ENCODE data around the gene MARK1.

MARK1 gene

GRCh38 chr1:220511179-220511578 is 16.8 kb upstream of the MARK1 start:
- Histone ChIP-seq H3K27me3 (0 out of 2 replicates have a peak, but pooled peaks cover 3% of the 10 kb centered on the region), H3K9me3 (no peaks in the 10 kb centered on the region), H3K36me3 (no peaks in the 10 kb centered on the region), H3K4me3 (ENCODE audit: low read depth, low read length) (no peak overlapping the region), H3K4me1 (no peaks in the 10 kb centered on the region)
- TF ChIP-seq, protein P1, sequence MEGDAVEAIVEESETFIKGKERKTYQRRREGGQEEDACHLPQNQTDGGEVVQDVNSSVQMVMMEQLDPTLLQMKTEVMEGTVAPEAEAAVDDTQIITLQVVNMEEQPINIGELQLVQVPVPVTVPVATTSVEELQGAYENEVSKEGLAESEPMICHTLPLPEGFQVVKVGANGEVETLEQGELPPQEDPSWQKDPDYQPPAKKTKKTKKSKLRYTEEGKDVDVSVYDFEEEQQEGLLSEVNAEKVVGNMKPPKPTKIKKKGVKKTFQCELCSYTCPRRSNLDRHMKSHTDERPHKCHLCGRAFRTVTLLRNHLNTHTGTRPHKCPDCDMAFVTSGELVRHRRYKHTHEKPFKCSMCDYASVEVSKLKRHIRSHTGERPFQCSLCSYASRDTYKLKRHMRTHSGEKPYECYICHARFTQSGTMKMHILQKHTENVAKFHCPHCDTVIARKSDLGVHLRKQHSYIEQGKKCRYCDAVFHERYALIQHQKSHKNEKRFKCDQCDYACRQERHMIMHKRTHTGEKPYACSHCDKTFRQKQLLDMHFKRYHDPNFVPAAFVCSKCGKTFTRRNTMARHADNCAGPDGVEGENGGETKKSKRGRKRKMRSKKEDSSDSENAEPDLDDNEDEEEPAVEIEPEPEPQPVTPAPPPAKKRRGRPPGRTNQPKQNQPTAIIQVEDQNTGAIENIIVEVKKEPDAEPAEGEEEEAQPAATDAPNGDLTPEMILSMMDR (IDR thresholded peaks at IDR 0.05; ENCODE audit: low read depth, low read length), result no peak
- DNase-seq, result no peak

DNA sequence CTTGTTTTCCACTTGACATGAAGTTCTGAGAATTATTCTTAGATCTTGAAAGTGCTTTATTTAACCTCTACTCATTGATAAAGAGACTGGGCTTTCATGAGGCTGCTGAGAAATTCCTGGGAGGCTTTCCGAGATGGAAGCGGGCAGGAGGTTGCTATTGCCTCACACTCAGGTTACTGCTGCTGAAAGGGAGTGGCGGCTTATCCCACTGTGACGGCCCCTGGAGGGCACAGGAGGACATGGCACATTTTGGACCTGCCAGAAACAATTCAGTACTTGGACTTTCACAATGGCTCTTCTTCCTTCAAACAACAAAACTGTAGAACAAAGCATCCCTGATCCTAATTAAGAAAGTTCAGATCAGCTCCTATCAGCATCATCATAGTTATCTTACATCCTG is 16.2 kb upstream of the MARK1 start:
- TF ChIP-seq, protein P1 (IDR thresholded peaks at IDR 0.05; ENCODE audit: low read depth, low read length), result peak; percentile 27; the same call in 1 of the 2 replicates
- Histone ChIP-seq H3K27me3 (0 out of 2 replicates have a peak, but pooled peaks cover 3% of the 10 kb centered on the region), H3K9me3 (no peaks in the 10 kb centered on the region), H3K4me1 (no peaks in the 10 kb centered on the region), H3K4me3 (ENCODE audit: low read depth, low read length) (no peak overlapping the region), H3K36me3 (no peaks in the 10 kb centered on the region)
- peak; percentile 12 for DNase-seq

GRCh38 chr1:220513834-220514233 is 14.1 kb upstream of the MARK1 start:
- Histone ChIP-seq H3K36me3 (no peaks in the 10 kb centered on the region), H3K4me3 (ENCODE audit: low read depth, low read length) (no peak overlapping the region), H3K4me1 (no peaks in the 10 kb centered on the region), H3K9me3 (no peaks in the 10 kb centered on the region), H3K27me3 (peaks cover 3% of the 10 kb centered on the region; the same call in 1 of the 2 replicates)
- no peak for DNase-seq
- TF ChIP-seq, protein P1 (IDR thresholded peaks at IDR 0.05; ENCODE audit: low read depth, low read length), result no peak

DNA sequence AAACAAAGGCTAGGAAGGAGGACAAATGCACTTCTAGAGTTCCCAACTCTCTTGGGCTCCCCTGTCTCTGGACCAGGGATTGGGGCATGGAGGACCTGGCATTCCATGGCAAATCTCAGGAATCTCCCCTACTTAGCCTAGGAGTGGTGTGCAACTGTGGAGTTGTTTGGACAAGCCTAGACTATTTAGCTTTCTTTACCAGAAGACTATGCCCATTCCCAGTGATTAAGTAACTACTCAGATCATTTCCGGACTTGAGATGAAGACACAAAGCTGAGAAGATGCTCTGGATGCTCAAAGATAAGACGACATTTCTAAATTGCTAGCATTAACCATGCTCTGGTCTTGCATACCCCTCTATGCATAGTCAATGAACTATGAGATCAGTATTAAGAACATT is 13.7 kb upstream of the MARK1 start:
- H3K9me3 ChIP-seq, result no peaks in the 10 kb centered on the region
- no peak for DNase-seq
- H3K4me1 ChIP-seq, result no peaks in the 10 kb centered on the region
- peaks cover under 1% of the 10 kb centered on the region; the same call in 1 of the 2 replicates for H3K27me3 ChIP-seq
- no peak overlapping the region for H3K4me3 ChIP-seq (ENCODE audit: low read depth, low read length)
- no peaks in the 10 kb centered on the region for H3K36me3 ChIP-seq
- TF ChIP-seq, protein P1 (IDR thresholded peaks at IDR 0.05; ENCODE audit: low read depth, low read length), result no peak

DNA sequence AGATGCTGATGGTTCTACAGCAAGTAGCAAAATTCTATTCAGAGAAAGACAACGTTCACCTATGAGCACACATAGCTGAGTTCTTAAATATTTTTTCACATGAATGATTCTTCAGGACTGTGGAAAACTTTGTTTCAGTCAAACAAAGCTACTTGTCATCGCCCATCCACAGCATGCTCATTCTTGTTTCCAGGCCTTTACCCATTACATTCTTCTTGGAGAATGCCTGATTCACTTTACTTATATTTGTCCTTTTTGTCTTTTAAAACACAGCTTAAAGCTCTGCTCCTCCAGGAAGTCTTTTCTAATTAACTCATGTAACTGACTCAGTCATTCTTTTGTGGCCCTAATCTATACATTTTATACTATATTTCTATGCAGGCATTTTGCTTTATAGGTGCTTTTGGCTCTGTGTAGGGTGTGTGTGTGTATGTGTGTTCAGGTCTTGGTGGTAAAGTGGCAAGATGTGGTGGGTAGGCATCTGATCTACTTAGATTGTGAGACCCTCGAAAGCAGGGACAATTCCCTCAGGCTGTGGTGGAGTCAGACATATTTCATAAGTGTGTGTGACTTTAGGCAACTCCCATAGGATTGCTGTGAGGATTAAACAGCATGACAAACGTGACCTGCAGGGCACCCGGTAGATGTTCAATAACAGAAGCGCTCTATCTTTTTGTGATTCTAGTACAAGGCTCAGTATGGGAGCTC is 11.8 kb upstream of the MARK1 start:
- Histone ChIP-seq H3K4me1 (no peaks in the 10 kb centered on the region), H3K27me3 (no peaks in the 10 kb centered on the region; the same call in 1 of the 2 replicates)
- TF ChIP-seq, protein P1 (IDR thresholded peaks at IDR 0.05; ENCODE audit: low read depth, low read length), result no peak

DNA sequence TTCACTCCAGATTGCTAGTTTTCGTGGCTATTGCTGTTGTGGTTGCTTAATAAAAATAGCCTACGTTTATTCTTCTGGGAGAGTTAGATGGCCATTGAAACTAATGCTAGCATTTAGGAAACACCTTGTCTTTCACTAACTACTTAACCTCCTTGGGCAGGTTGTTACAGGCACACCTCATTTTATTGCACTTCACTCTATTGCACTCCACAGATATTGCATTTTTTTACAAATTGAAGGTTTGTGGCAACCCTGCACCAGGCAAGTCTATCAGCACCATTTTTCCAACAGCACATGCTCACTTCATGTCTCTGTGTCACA is 11.3 kb upstream of the MARK1 start:
- no peaks in the 10 kb centered on the region for H3K36me3 ChIP-seq

More for the DNA sequence above, 11.8 kb upstream of the MARK1 start:
- no peak for DNase-seq
- Histone ChIP-seq H3K9me3 (no peaks in the 10 kb centered on the region), H3K36me3 (no peaks in the 10 kb centered on the region), H3K4me3 (ENCODE audit: low read depth, low read length) (no peak overlapping the region)

More for the DNA sequence above, 11.3 kb upstream of the MARK1 start:
- Histone ChIP-seq H3K9me3 (no peaks in the 10 kb centered on the region), H3K27me3 (no peaks in the 10 kb centered on the region; the same call in 1 of the 2 replicates), H3K4me3 (ENCODE audit: low read depth, low read length) (no peak overlapping the region), H3K4me1 (no peaks in the 10 kb centered on the region)
- TF ChIP-seq, protein P1 (IDR thresholded peaks at IDR 0.05; ENCODE audit: low read depth, low read length), result no peak
- no peak for DNase-seq
